K562 (cell line): ENCODE measurements around the gene APOM. TPM values are rescaled to one million over a fixed set of nuclear protein-coding genes. Genes with fewer than 3 reads are reported as not detected.

Source experiments
- BACH1 ChIP-seq: fragments of 200-800 bp; sonication (Bioruptor generic); IDR thresholded peaks from 2 replicates; pipeline ENCODE4 v1.6.1; 2016; ENCODE audit warnings: missing genetic modification characterization, missing compliant biosample characterization
- CTBP1 ChIP-seq: fragments of 450-650 bp; IDR thresholded peaks from 2 replicates; pipeline ENCODE4 v1.6.1; 2016; ENCODE audit warnings: borderline replicate concordance
- FUS ChIP-seq: fragments of 200-400 bp; formaldehyde crosslinking; optimal IDR thresholded peaks from 2 replicates; pipeline ENCODE3; 2017; ENCODE audit warnings: low read depth, low read length
- HCFC1 ChIP-seq: IDR thresholded peaks from 2 replicates; pipeline ENCODE4 v1.6.1; 2012; ENCODE audit warnings: low read depth, low read length, improper control_type of control experiment
- NFYB ChIP-seq: IDR thresholded peaks from 2 replicates; pipeline ENCODE4 v1.6.1; 2011; ENCODE audit warnings: mild to moderate bottlenecking, moderate library complexity; ENCODE audit not compliant: insufficient read length; ENCODE audit errors: extremely low read depth
- RBM14 ChIP-seq: fragments of 200-400 bp; formaldehyde crosslinking; IDR thresholded peaks from 2 replicates; pipeline ENCODE4 v1.6.1; 2018; ENCODE audit warnings: low read depth, mild to moderate bottlenecking, low read length, moderate library complexity, borderline replicate concordance; ENCODE audit not compliant: insufficient read depth
- REST ChIP-seq, 2 experiments: fragments of 450-650 bp; formaldehyde crosslinking in 1 of 2; IDR thresholded peaks; 2 replicates each; pipeline versions ENCODE4 v1.4.0 to v1.6.1; 2014 to 2020; ENCODE audit warnings: mild to moderate bottlenecking in 2 of 2, borderline replicate concordance in 1 of 2, low read depth in 1 of 2
- SIX5 ChIP-seq, 2 experiments: IDR thresholded peaks; 2 replicates each; pipeline ENCODE4 v1.6.1; 2011; ENCODE audit warnings: low read length in 2 of 2, borderline replicate concordance in 1 of 2, low read depth in 1 of 2, mild to moderate bottlenecking in 1 of 2, moderate library complexity in 1 of 2; ENCODE audit not compliant: insufficient read depth in 1 of 2
- ZFP36 ChIP-seq: fragments of 150-350 bp; IDR thresholded peaks from 2 replicates; pipeline ENCODE4 v1.6.1; 2018; ENCODE audit warnings: low read length, low read depth; ENCODE audit not compliant: partially characterized antibody
- ZKSCAN8 ChIP-seq: fragments of 200-800 bp; sonication (Bioruptor generic); IDR thresholded peaks from 2 replicates; pipeline ENCODE4 v1.6.1; 2016; ENCODE audit warnings: missing genetic modification characterization, missing compliant biosample characterization
- ZNF134 ChIP-seq: fragments of 250-450 bp; sonication (Bioruptor Pico); conservative IDR thresholded peaks from 2 replicates; pipeline ENCODE4 v1.4.0; 2020
- ZNF785 ChIP-seq: fragments of 250-450 bp; sonication (Bioruptor Pico); IDR thresholded peaks from 2 replicates; pipeline ENCODE4 v1.4.0; 2020; ENCODE audit warnings: mild to moderate bottlenecking
- polyA plus RNA-seq, 8 experiments: library from polyadenylated mRNA; depleted of rRNA in 4 of 8; stranded (reverse) in 5 of 8; unstranded in 3 of 8; fragments of >200 nt; fragmentation: Nextera tagmentation in 2 of 8; fragmentation: Illumina TruSeq in 1 of 8; extraction: Ambion mirVana in 2 of 8; extraction: Trizol in 1 of 8; gene quantifications; 2 replicates each; pipeline versions ENCODE4 v1.2.1 to v1.2.3, GENCODE V29; 2011 to 2014; ENCODE audit warnings: inconsistent platforms in 1 of 8, missing spikeins in 1 of 8
- total RNA-seq, 7 experiments: library from RNA; depleted of rRNA in 6 of 7; stranded (reverse); fragments of >200 nt in 6 of 7; fragmentation: Illumina TruSeq in 2 of 7; extraction: Trizol in 2 of 7; gene quantifications; 2 replicates each; pipeline versions ENCODE4 v1.2.1 to v1.2.3, GENCODE V29; 2011 to 2021; ENCODE audit warnings: low replicate concordance in 1 of 7
- TF ChIP-seq, protein P1 (sequence below): sonication (generic); formaldehyde crosslinking; IDR thresholded peaks from 2 replicates; pipeline ENCODE4 v1.5.0; 2020; ENCODE audit warnings: missing genetic modification reagents
- TF ChIP-seq, protein P2 (sequence below): fragments of 250-450 bp; sonication (Bioruptor Pico); IDR thresholded peaks from 2 replicates; pipeline ENCODE4 v1.4.0; 2020
- TF ChIP-seq, protein P3 (sequence below): fragments of 450-650 bp; conservative IDR thresholded peaks from 2 replicates; pipeline ENCODE4 v1.6.1; 2016; ENCODE audit warnings: missing genetic modification characterization, low read depth, mild to moderate bottlenecking, control low read depth, missing compliant biosample characterization

The APOM gene
- total and polyA plus RNA-seq, 9 of the 15 experiments (the other 6 are each of a cell fraction or from before 2014, with no cell fraction given) = 5.7 to 24.3 (median 10.4) TPM

- TF ChIP-seq, protein P1, sequence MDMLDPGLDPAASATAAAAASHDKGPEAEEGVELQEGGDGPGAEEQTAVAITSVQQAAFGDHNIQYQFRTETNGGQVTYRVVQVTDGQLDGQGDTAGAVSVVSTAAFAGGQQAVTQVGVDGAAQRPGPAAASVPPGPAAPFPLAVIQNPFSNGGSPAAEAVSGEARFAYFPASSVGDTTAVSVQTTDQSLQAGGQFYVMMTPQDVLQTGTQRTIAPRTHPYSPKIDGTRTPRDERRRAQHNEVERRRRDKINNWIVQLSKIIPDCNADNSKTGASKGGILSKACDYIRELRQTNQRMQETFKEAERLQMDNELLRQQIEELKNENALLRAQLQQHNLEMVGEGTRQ = no peak
- TF ChIP-seq BACH1 (tag) (no peak), ZFP36 (no peak), ZNF134 (CRISPR knock-in tag) (no peak), FUS (no peak), SIX5 (IDR thresholded peaks at IDR 0.05; ENCODE audit: borderline replicate concordance in 1 of 2, insufficient read depth in 1 of 2, low read depth in 1 of 2, low read length in 2 of 2) (no peak), RBM14 (no peak), ZNF785 (CRISPR knock-in tag) (no peak), CTBP1 (no peak), HCFC1 (no peak), REST (IDR thresholded peaks at IDR 0.05; ENCODE audit: borderline replicate concordance) (no peak), REST (CRISPR knock-in tag; IDR thresholded peaks at IDR 0.05; ENCODE audit: low read depth) (no peak), ZKSCAN8 (CRISPR knock-in tag) (no peak), NFYB (peak; percentile 63)
- TF ChIP-seq, protein P2, sequence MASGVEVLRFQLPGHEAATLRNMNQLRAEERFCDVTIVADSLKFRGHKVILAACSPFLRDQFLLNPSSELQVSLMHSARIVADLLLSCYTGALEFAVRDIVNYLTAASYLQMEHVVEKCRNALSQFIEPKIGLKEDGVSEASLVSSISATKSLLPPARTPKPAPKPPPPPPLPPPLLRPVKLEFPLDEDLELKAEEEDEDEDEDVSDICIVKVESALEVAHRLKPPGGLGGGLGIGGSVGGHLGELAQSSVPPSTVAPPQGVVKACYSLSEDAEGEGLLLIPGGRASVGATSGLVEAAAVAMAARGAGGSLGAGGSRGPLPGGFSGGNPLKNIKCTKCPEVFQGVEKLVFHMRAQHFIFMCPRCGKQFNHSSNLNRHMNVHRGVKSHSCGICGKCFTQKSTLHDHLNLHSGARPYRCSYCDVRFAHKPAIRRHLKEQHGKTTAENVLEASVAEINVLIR (CRISPR knock-in tag) = no peak
- TF ChIP-seq, protein P3, sequence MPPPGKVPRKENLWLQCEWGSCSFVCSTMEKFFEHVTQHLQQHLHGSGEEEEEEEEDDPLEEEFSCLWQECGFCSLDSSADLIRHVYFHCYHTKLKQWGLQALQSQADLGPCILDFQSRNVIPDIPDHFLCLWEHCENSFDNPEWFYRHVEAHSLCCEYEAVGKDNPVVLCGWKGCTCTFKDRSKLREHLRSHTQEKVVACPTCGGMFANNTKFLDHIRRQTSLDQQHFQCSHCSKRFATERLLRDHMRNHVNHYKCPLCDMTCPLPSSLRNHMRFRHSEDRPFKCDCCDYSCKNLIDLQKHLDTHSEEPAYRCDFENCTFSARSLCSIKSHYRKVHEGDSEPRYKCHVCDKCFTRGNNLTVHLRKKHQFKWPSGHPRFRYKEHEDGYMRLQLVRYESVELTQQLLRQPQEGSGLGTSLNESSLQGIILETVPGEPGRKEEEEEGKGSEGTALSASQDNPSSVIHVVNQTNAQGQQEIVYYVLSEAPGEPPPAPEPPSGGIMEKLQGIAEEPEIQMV (tag) = no peak
Observed at GRCh38 chr6:31651602-31652191, 4.0 kb upstream of the APOM start (continued).
